ENCODE measurements around the gene STEAP3. TPM values are rescaled to one million over a fixed set of nuclear protein-coding genes. Genes with fewer than 3 reads are reported as not detected.

Gene STEAP3
- total and polyA plus RNA-seq, 8 donors = 2.9 to 56.7 (median 12.6) TPM

- WGBS, 5 donors = 85 to 92% (median 91%) methylated on average over 5 of the region's 5 CpGs
- intact Hi-C loops (cut with DNase I; ENCODE audit: low total_unique reads) = no loop called here
- TF ChIP-seq EP300 (IDR thresholded peaks at IDR 0.05) (no peak), POLR2AphosphoS5 (IDR thresholded peaks at IDR 0.05) (no peak), CTCF (IDR thresholded peaks at IDR 0.05) (no peak), POLR2A (IDR thresholded peaks at IDR 0.05) (no peak)
These were observed 28.6 kb upstream of the STEAP3 start for GRCh38 chr2:119195001-119195400.

GRCh38 chr2:119195887-119196286 lies 27.7 kb upstream of the STEAP3 start:
- no peak for DNase-seq
- WGBS, 5 donors = 15 to 32% (median 19%) methylated on average over 2 of the region's 2 CpGs
- TF ChIP-seq POLR2AphosphoS5 (IDR thresholded peaks at IDR 0.05) = no peak
- H3K27ac ChIP-seq = no peak overlapping the region
- H3K36me3 ChIP-seq = no peaks in the 10 kb centered on the region
- H3K4me3 ChIP-seq = no peak overlapping the region
- H3K27me3 ChIP-seq = peaks cover 0 to 9% (median 0%) of the 10 kb centered on the region in 3 donors
- peaks cover 0 to 17% (median 8%) of the 10 kb centered on the region in 4 donors for H3K4me1 ChIP-seq
- no peaks in the 10 kb centered on the region for H3K9me3 ChIP-seq
- intact Hi-C loops (cut with DNase I; ENCODE audit: low total_unique reads) = no loop called here

More at GRCh38 chr2:119195001-119195400, 28.6 kb upstream of the STEAP3 start:
- no peak for DNase-seq
- no peaks in the 10 kb centered on the region for H3K36me3 ChIP-seq
- H3K9me3 ChIP-seq = no peaks in the 10 kb centered on the region
- H3K27me3 ChIP-seq = peaks cover 0 to 9% (median 0%) of the 10 kb centered on the region in 3 donors
- no peak overlapping the region for H3K4me3 ChIP-seq
- H3K27ac ChIP-seq = no peak overlapping the region
- peaks cover 0 to 17% (median 8%) of the 10 kb centered on the region in 4 donors for H3K4me1 ChIP-seq

- H3K27me3 ChIP-seq = peaks cover 0 to 13% (median 0%) of the 10 kb centered on the region in 3 donors
- H3K36me3 ChIP-seq = no peaks in the 10 kb centered on the region
- no peaks in the 10 kb centered on the region for H3K9me3 ChIP-seq
- intact Hi-C loops (cut with DNase I; ENCODE audit: low total_unique reads) = no loop called here
- no peak overlapping the region for H3K27ac ChIP-seq
- no peak for DNase-seq
- no peak overlapping the region for H3K4me3 ChIP-seq
- H3K4me1 ChIP-seq = peaks cover 0 to 17% (median 8%) of the 10 kb centered on the region in 4 donors
- TF ChIP-seq EP300 (IDR thresholded peaks at IDR 0.05) (no peak), POLR2AphosphoS5 (IDR thresholded peaks at IDR 0.05) (no peak), POLR2A (IDR thresholded peaks at IDR 0.05) (no peak), CTCF (IDR thresholded peaks at IDR 0.05) (no peak)
- 65 to 78% (median 69%) methylated on average over 6 to 7 of the region's 7 CpGs for WGBS, 5 donors
These were observed 27.1 kb upstream of the STEAP3 start for GRCh38 chr2:119196301-119197125.

GRCh38 chr2:119197126-119197405 lies 26.6 kb upstream of the STEAP3 start:
- DNase-seq = no peak
- no peak overlapping the region for H3K4me3 ChIP-seq
- intact Hi-C loops (cut with DNase I; ENCODE audit: low total_unique reads) = no loop called here
- H3K27ac ChIP-seq = no peak overlapping the region
- H3K36me3 ChIP-seq = no peaks in the 10 kb centered on the region
- TF ChIP-seq EP300 (IDR thresholded peaks at IDR 0.05) = no peak
- no peak for TF ChIP-seq POLR2AphosphoS5 (IDR thresholded peaks at IDR 0.05)
- H3K9me3 ChIP-seq = no peaks in the 10 kb centered on the region
- H3K4me1 ChIP-seq = peaks cover 0 to 17% (median 8%) of the 10 kb centered on the region in 4 donors
- peaks cover 0 to 13% (median 0%) of the 10 kb centered on the region in 3 donors for H3K27me3 ChIP-seq

GRCh38 chr2:119197529-119198239 lies 25.9 kb upstream of the STEAP3 start:
- no peaks in the 10 kb centered on the region for H3K36me3 ChIP-seq
- no peaks in the 10 kb centered on the region for H3K9me3 ChIP-seq
- H3K4me1 ChIP-seq = peaks cover 0 to 17% (median 8%) of the 10 kb centered on the region in 4 donors
- no peak for DNase-seq
- intact Hi-C loops (cut with DNase I; ENCODE audit: low total_unique reads) = no loop called here
- H3K27ac ChIP-seq = no peak overlapping the region
- TF ChIP-seq CTCF (IDR thresholded peaks at IDR 0.05) = no peak
- TF ChIP-seq EP300 (IDR thresholded peaks at IDR 0.05) = no peak
- no peak for TF ChIP-seq POLR2AphosphoS5 (IDR thresholded peaks at IDR 0.05)
- TF ChIP-seq POLR2A (IDR thresholded peaks at IDR 0.05) = no peak
- H3K4me3 ChIP-seq = no peak overlapping the region
- 61 to 68% (median 66%) methylated on average over 10 of the region's 10 CpGs for WGBS, 5 donors
- peaks cover 0 to 13% (median 0%) of the 10 kb centered on the region in 3 donors for H3K27me3 ChIP-seq
